K562 (cell line): ENCODE measurements around the gene POLR1D. TPM values are rescaled to one million over a fixed set of nuclear protein-coding genes. Genes with fewer than 3 reads are reported as not detected.

Source experiments
- ASH1L ChIP-seq: fragments of 450-650 bp; IDR thresholded peaks from 2 replicates; pipeline ENCODE4 v1.6.1; 2018; ENCODE audit warnings: borderline replicate concordance, mild to moderate bottlenecking, low read depth; ENCODE audit not compliant: partially characterized antibody
- CBX1 ChIP-seq: sonication (generic); IDR thresholded peaks from 2 replicates; pipeline ENCODE4 v1.6.1; 2016; ENCODE audit warnings: antibody characterized with exemption, low read depth, mild to moderate bottlenecking
- CHD1 ChIP-seq: fragments of 200-600 bp; sonication (generic); IDR thresholded peaks from one replicate; pipeline ENCODE4 v1.6.1; 2012; ENCODE audit warnings: mild to moderate bottlenecking, moderate library complexity, low read length, inconsistent platforms
- CREM ChIP-seq: IDR thresholded peaks from 2 replicates; pipeline ENCODE4 v1.6.1; 2014; ENCODE audit warnings: antibody characterized with exemption, low read depth
- CXXC5 ChIP-seq: fragments of 250-450 bp; sonication (Bioruptor Pico); IDR thresholded peaks from 2 replicates; pipeline ENCODE4 v1.8.0; 2022; ENCODE audit warnings: inconsistent platforms, mild to moderate bottlenecking, moderate library complexity
- ELF4 ChIP-seq: fragments of 450-650 bp; formaldehyde crosslinking; IDR thresholded peaks from 2 replicates; pipeline ENCODE4 v1.4.0; 2022; ENCODE audit warnings: missing genetic modification characterization
- GATAD2B ChIP-seq: fragments of 450-650 bp; IDR thresholded peaks from 2 replicates; pipeline ENCODE4 v1.6.1; 2017; ENCODE audit warnings: mild to moderate bottlenecking, borderline replicate concordance
- GTF2E2 ChIP-seq: fragments of 200-800 bp; sonication (Bioruptor generic); IDR thresholded peaks from 2 replicates; pipeline ENCODE4 v1.6.1; 2016; ENCODE audit warnings: missing genetic modification characterization, missing compliant biosample characterization
- L3MBTL2 ChIP-seq: fragments of 450-650 bp; IDR thresholded peaks from 2 replicates; pipeline ENCODE4 v1.6.1; 2016; ENCODE audit warnings: mild to moderate bottlenecking, moderate library complexity
- MAZ ChIP-seq, 2 experiments: fragments of 450-650 bp in 1 of 2; sonication (generic) in 1 of 2; formaldehyde crosslinking; IDR thresholded peaks in 1 of 2; conservative IDR thresholded peaks in 1 of 2; 2 replicates each; pipeline versions ENCODE4 v1.4.0 to v1.5.0; 2020; ENCODE audit warnings: mild to moderate bottlenecking in 1 of 2, missing genetic modification reagents in 1 of 2
- NRF1 ChIP-seq, 2 experiments: fragments of 450-650 bp; IDR thresholded peaks in 1 of 2; conservative IDR thresholded peaks in 1 of 2; 2 replicates each; pipeline ENCODE4 v1.6.1; 2014; ENCODE audit warnings: mild to moderate bottlenecking in 2 of 2
- RBBP5 ChIP-seq: fragments of 200-600 bp; sonication (generic); IDR thresholded peaks from 2 replicates; pipeline ENCODE4 v1.6.1; 2012; ENCODE audit warnings: borderline replicate concordance, mild to moderate bottlenecking, low read length, control low read depth, inconsistent platforms; ENCODE audit not compliant: insufficient read depth, poor library complexity, severe bottlenecking
- SP2 ChIP-seq: IDR thresholded peaks from 2 replicates; pipeline ENCODE4 v1.6.1; 2011; ENCODE audit warnings: mild to moderate bottlenecking, low read depth, low read length, moderate library complexity; ENCODE audit not compliant: poor library complexity, severe bottlenecking; ENCODE audit errors: extremely low read depth
- XRCC5 ChIP-seq: fragments of 200-400 bp; formaldehyde crosslinking; IDR thresholded peaks from 2 replicates; pipeline ENCODE4 v1.6.1; 2017; ENCODE audit warnings: low read depth, mild to moderate bottlenecking, low read length
- YY1 ChIP-seq, 3 experiments: IDR thresholded peaks; 2 replicates each; pipeline ENCODE4 v1.6.1; 2011; ENCODE audit warnings: low read length in 2 of 3, mild to moderate bottlenecking in 2 of 3, moderate library complexity in 2 of 3, borderline replicate concordance in 1 of 3, control low read depth in 1 of 3, low read depth in 1 of 3; ENCODE audit not compliant: insufficient read depth in 3 of 3, insufficient replicate concordance in 2 of 3, control insufficient read depth in 1 of 3, insufficient read length in 1 of 3; ENCODE audit errors: extremely low read depth in 1 of 3
- ZC3H8 ChIP-seq: fragments of 450-650 bp; IDR thresholded peaks from 2 replicates; pipeline ENCODE4 v1.6.1; 2017
- ZNF384 ChIP-seq: IDR thresholded peaks from 2 replicates; pipeline ENCODE4 v1.6.1; 2012; ENCODE audit warnings: low read depth, low read length, improper control_type of control experiment
- polyA plus RNA-seq, 8 experiments: library from polyadenylated mRNA; depleted of rRNA in 4 of 8; stranded (reverse) in 5 of 8; unstranded in 3 of 8; fragments of >200 nt; fragmentation: Nextera tagmentation in 2 of 8; fragmentation: Illumina TruSeq in 1 of 8; extraction: Ambion mirVana in 2 of 8; extraction: Trizol in 1 of 8; gene quantifications; 2 replicates each; pipeline versions ENCODE4 v1.2.1 to v1.2.3, GENCODE V29; 2011 to 2014; ENCODE audit warnings: inconsistent platforms in 1 of 8, missing spikeins in 1 of 8
- total RNA-seq, 7 experiments: library from RNA; depleted of rRNA in 6 of 7; stranded (reverse); fragments of >200 nt in 6 of 7; fragmentation: Illumina TruSeq in 2 of 7; extraction: Trizol in 2 of 7; gene quantifications; 2 replicates each; pipeline versions ENCODE4 v1.2.1 to v1.2.3, GENCODE V29; 2011 to 2021; ENCODE audit warnings: low replicate concordance in 1 of 7
- TF ChIP-seq, protein P1 (sequence below): fragments of 450-650 bp; IDR thresholded peaks from 2 replicates; pipeline ENCODE4 v1.7.0; 2016; ENCODE audit warnings: borderline replicate concordance
- TF ChIP-seq, protein P2 (sequence below): fragments of 250-450 bp; sonication (Bioruptor Pico); IDR thresholded peaks from 2 replicates; pipeline ENCODE4 v1.5.0; 2021
- TF ChIP-seq, protein P3 (sequence below), 3 experiments: fragments of 200-800 bp in 1 of 3; sonication (Bioruptor generic) in 1 of 3; sonication (generic) in 1 of 3; formaldehyde crosslinking in 1 of 3; IDR thresholded peaks; 2 replicates each; pipeline versions ENCODE4 v1.6.1 to v1.8.0; 2016 to 2022; ENCODE audit warnings: mild to moderate bottlenecking in 2 of 3, missing compliant biosample characterization in 2 of 3, missing genetic modification characterization in 2 of 3, missing genetic modification reagents in 1 of 3
- TF ChIP-seq, protein P4 (sequence below): sonication (generic); formaldehyde crosslinking; IDR thresholded peaks from 2 replicates; pipeline ENCODE4 v1.8.0; 2022; ENCODE audit warnings: missing genetic modification reagents, mild to moderate bottlenecking, moderate library complexity, borderline replicate concordance

Gene POLR1D
- total and polyA plus RNA-seq, 9 of the 15 experiments (the other 6 are each of a cell fraction or from before 2014, with no cell fraction given) = 107 to 188 (median 145) TPM

DNA sequence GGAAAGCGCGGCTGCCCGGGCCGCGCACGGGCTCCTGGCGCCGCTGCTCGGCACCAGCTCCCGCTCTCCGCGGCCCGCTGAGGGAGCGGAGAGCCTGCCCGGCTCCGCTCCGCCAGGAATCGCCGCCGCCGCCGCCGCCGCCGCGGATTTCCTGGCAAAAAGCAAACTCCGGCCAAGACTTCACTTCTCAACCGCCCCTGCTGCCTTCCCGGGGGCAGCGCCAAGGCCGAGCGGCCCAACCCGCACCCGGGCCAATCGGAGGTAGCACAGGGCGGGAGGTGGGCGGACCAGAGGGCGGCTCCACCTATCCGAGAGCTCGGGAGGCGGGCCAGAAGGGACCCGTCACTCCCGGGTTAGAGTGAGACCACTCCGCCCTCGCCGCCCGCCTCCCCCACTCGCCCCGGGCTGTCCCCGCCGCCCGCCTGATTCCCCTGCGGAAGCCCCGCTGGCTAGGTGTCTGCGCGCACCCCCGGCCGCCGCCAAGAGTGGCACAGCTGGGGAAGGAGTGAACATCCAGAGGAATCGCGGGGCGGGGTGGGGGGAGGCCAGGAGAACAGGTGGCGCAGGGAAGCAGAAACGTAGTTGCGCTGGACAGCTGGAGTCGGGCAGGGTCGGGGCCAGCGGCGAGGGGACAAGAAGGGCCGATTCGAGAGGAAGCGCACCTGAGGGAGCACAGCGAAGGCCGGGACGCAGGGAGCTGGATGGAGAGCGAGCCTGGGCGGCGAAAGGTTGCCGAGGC, 1.1 kb upstream of the POLR1D start, which contains the start of gene LNX2 (continued):
- TF ChIP-seq, protein P1, sequence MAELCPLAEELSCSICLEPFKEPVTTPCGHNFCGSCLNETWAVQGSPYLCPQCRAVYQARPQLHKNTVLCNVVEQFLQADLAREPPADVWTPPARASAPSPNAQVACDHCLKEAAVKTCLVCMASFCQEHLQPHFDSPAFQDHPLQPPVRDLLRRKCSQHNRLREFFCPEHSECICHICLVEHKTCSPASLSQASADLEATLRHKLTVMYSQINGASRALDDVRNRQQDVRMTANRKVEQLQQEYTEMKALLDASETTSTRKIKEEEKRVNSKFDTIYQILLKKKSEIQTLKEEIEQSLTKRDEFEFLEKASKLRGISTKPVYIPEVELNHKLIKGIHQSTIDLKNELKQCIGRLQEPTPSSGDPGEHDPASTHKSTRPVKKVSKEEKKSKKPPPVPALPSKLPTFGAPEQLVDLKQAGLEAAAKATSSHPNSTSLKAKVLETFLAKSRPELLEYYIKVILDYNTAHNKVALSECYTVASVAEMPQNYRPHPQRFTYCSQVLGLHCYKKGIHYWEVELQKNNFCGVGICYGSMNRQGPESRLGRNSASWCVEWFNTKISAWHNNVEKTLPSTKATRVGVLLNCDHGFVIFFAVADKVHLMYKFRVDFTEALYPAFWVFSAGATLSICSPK = no peak
- TF ChIP-seq L3MBTL2 (0 out of 2 replicates have a peak, but pooled peaks have one; percentile 8), ELF4 (CRISPR knock-in tag) (0 out of 2 replicates have a peak, but pooled peaks have one; percentile 12), RBBP5 (peak; percentile 38), CXXC5 (CRISPR knock-in tag) (peak; percentile 75), XRCC5 (no peak), YY1 (IDR thresholded peaks at IDR 0.05; ENCODE audit: borderline replicate concordance in 1 of 3, control insufficient read depth in 1 of 3, extremely low read depth in 1 of 3, insufficient read depth in 3 of 3, insufficient read length in 1 of 3, insufficient replicate concordance in 2 of 3, low read depth in 1 of 3, low read length in 2 of 3) (peak in 1 of 3 experiments; percentile 41), CHD1 (peak; percentile 42), NRF1 (conservative IDR thresholded peaks at IDR 0.05 in 1 of 2, IDR thresholded peaks at IDR 0.05 in 1 of 2) (peak in 1 of 2 experiments; percentile 23; a peak in 2 of 4 replicates), GTF2E2 (tag) (0 out of 2 replicates have a peak, but pooled peaks have one; percentile 33), ASH1L (peak; percentile 79), MAZ (CRISPR knock-in tag; conservative IDR thresholded peaks at IDR 0.05 in 1 of 2, IDR thresholded peaks at IDR 0.05 in 1 of 2) (peak in 1 of 2 experiments; percentile 49; a peak in 2 of 4 replicates), CREM (peak; percentile 66; the same call in 1 of the 2 replicates), ZNF384 (no peak), SP2 (peak; percentile 75), GATAD2B (peak; percentile 69; the same call in 1 of the 2 replicates), ZC3H8 (no peak), CBX1 (0 out of 2 replicates have a peak, but pooled peaks have one; percentile 3)
- TF ChIP-seq, protein P2, sequence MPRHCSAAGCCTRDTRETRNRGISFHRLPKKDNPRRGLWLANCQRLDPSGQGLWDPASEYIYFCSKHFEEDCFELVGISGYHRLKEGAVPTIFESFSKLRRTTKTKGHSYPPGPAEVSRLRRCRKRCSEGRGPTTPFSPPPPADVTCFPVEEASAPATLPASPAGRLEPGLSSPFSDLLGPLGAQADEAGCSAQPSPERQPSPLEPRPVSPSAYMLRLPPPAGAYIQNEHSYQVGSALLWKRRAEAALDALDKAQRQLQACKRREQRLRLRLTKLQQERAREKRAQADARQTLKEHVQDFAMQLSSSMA = peak; percentile 94
- TF ChIP-seq, protein P3, sequence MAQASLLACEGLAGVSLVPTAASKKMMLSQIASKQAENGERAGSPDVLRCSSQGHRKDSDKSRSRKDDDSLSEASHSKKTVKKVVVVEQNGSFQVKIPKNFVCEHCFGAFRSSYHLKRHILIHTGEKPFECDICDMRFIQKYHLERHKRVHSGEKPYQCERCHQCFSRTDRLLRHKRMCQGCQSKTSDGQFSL (CRISPR knock-in tag; IDR thresholded peaks at IDR 0.05) = 0 out of 2 replicates have a peak, but pooled peaks have one; percentile 30
- TF ChIP-seq, protein P3 (tag; IDR thresholded peaks at IDR 0.05) = peak in 1 of 2 experiments; percentile 92; a peak in 2 of 4 replicates
- TF ChIP-seq, protein P4, sequence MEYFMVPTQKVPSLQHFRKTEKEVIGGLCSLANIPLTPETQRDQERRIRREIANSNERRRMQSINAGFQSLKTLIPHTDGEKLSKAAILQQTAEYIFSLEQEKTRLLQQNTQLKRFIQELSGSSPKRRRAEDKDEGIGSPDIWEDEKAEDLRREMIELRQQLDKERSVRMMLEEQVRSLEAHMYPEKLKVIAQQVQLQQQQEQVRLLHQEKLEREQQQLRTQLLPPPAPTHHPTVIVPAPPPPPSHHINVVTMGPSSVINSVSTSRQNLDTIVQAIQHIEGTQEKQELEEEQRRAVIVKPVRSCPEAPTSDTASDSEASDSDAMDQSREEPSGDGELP (CRISPR knock-in tag) = peak; percentile 90
